Keratinocyte (primary cell): ENCODE data around the gene APBB3. TPM values are rescaled to one million over a fixed set of nuclear protein-coding genes. Genes with fewer than 3 reads are reported as not detected.

ENCODE experiments used
- DNase-seq: peaks from one replicate; pipeline ENCODE4 v3.0.0-alpha.2; 2011; ENCODE audit warnings: low read depth, missing footprints, low spot score
- FAIRE-seq: peaks from 2 replicates; lab custom pipeline; 2011; peaks lifted over from hg19 to GRCh38; lab: Jason Lieb, UNC
- H2AFZ ChIP-seq: 2 replicates; pipeline ENCODE4 v1.6.0; 2012; ENCODE audit warnings: low read length, control low read depth, inconsistent platforms; ENCODE audit not compliant: control insufficient read depth
- H3K27ac ChIP-seq: 2 replicates; pipeline ENCODE4 v1.5.1; 2011; ENCODE audit warnings: low read length; ENCODE audit not compliant: control insufficient read depth, insufficient read depth
- H3K27me3 ChIP-seq: 3 replicates; pipeline ENCODE4 v1.6.0; 2011; ENCODE audit warnings: low read length; ENCODE audit not compliant: control insufficient read depth, insufficient read depth; ENCODE audit errors: extremely low read depth
- H3K36me3 ChIP-seq, 2 experiments: 2 replicates in 1 of 2; 3 replicates in 1 of 2; pipeline ENCODE4 v1.5.1; 2011; ENCODE audit warnings: low read length in 2 of 2, mild to moderate bottlenecking in 1 of 2; ENCODE audit not compliant: control insufficient read depth in 2 of 2, insufficient read depth in 2 of 2; ENCODE audit errors: extremely low read depth in 1 of 2
- H3K4me1 ChIP-seq: 3 replicates; pipeline ENCODE4 v1.5.1; 2011; ENCODE audit warnings: low read length; ENCODE audit not compliant: control insufficient read depth, insufficient read depth; ENCODE audit errors: extremely low read depth
- H3K4me2 ChIP-seq: 3 replicates; pipeline ENCODE4 v1.6.0; 2011; ENCODE audit warnings: low read depth, low read length; ENCODE audit not compliant: control insufficient read depth, insufficient read depth; ENCODE audit errors: extremely low read depth
- H3K4me3 ChIP-seq, 3 experiments: fragments of 200-600 bp in 1 of 3; sonication (generic) in 1 of 3; 2 replicates in 2 of 3; 3 replicates in 1 of 3; pipeline ENCODE4 v1.5.1; 2011 to 2016; ENCODE audit warnings: low read length in 3 of 3, mild to moderate bottlenecking in 3 of 3, control low read depth in 2 of 3, inconsistent platforms in 1 of 3, low read depth in 1 of 3, mixed read lengths in 1 of 3, mixed run types in 1 of 3, moderate library complexity in 1 of 3; ENCODE audit not compliant: control insufficient read depth in 2 of 3, insufficient read depth in 2 of 3; ENCODE audit errors: extremely low read depth in 1 of 3
- H3K79me2 ChIP-seq: 2 replicates; pipeline ENCODE4 v1.6.0; 2012; ENCODE audit warnings: low read length; ENCODE audit not compliant: control insufficient read depth, insufficient read depth
- H3K9ac ChIP-seq: 3 replicates; pipeline ENCODE4 v1.6.0; 2011; ENCODE audit warnings: low read length; ENCODE audit not compliant: control insufficient read depth, insufficient read depth; ENCODE audit errors: extremely low read depth
- H3K9me1 ChIP-seq: 3 replicates; pipeline ENCODE4 v1.6.0; 2011; ENCODE audit warnings: low read length; ENCODE audit not compliant: control insufficient read depth, insufficient read depth; ENCODE audit errors: extremely low read depth
- H3K9me3 ChIP-seq: 2 replicates; pipeline ENCODE4 v1.5.1; 2012; ENCODE audit warnings: low read depth, low read length; ENCODE audit not compliant: control insufficient read depth
- H4K20me1 ChIP-seq: 3 replicates; pipeline ENCODE4 v1.6.0; 2011; ENCODE audit warnings: low read length; ENCODE audit not compliant: control insufficient read depth, insufficient read depth; ENCODE audit errors: extremely low read depth
- CTCF ChIP-seq, 3 experiments: IDR thresholded peaks in 1 of 3; conservative IDR thresholded peaks in 1 of 3; optimal IDR thresholded peaks in 1 of 3; 2 replicates in 2 of 3; 3 replicates in 1 of 3; pipeline versions ENCODE3 to v1.5.1; 2011; ENCODE audit warnings: low read length in 3 of 3, mild to moderate bottlenecking in 3 of 3, moderate library complexity in 2 of 3, control low read depth in 1 of 3, inconsistent platforms in 1 of 3; ENCODE audit not compliant: insufficient read depth in 2 of 3; ENCODE audit errors: extremely low read depth in 1 of 3
- EZH2 ChIP-seq: IDR thresholded peaks from one replicate; pipeline ENCODE4 v1.6.1; 2012; ENCODE audit warnings: inconsistent platforms, mild to moderate bottlenecking, low read length, moderate library complexity
- dilution Hi-C: fragments of 300-500 bp; cut with MboI; formaldehyde crosslinking; loops from one replicate; pipeline ENCODE4 v1.7.0; 2020; ENCODE audit warnings: low sequenced_read_pairs; ENCODE audit not compliant: extremely low pct_ligation_motif_present
- polyA plus RNA-seq, 5 experiments: library from polyadenylated mRNA; depleted of rRNA in 3 of 5; stranded (reverse) in 3 of 5; stranded (forward) in 1 of 5; unstranded in 1 of 5; fragments of >200 nt; gene quantifications; 1 replicate in 1 of 5; 2 replicates in 3 of 5; 3 replicates in 1 of 5; pipeline versions ENCODE4 v1.2.1 to v1.2.3, GENCODE V29; 2011 to 2012; ENCODE audit warnings: missing spikeins in 2 of 5, low read depth in 1 of 5, low replicate concordance in 1 of 5

The APBB3 gene
- polyA plus RNA-seq, 1 donor (not counting 4 experiments of a cell fraction or from before 2014, with no cell fraction given) = 7.1 TPM

- dilution Hi-C loops = no loop called here
- Histone ChIP-seq H3K4me3 (no peak overlapping the region), H3K36me3 (peaks cover 0 to 2% of the 10 kb centered on the region in 2 experiments), H2AFZ (no peak overlapping the region), H3K4me1 (no peaks in the 10 kb centered on the region), H3K4me2 (no peak overlapping the region), H3K27ac (no peak overlapping the region), H3K9ac (no peak overlapping the region), H3K9me1 (no peaks in the 10 kb centered on the region), H3K9me3 (no peaks in the 10 kb centered on the region), H3K79me2 (no peaks in the 10 kb centered on the region), H4K20me1 (no peaks in the 10 kb centered on the region), H3K27me3 (no peaks in the 10 kb centered on the region)
- DNase-seq = no peak
- no peak for FAIRE-seq
- TF ChIP-seq EZH2 (no peak), CTCF (optimal IDR thresholded peaks at IDR 0.05 in 1 of 3, IDR thresholded peaks at IDR 0.05 in 1 of 3, conservative IDR thresholded peaks at IDR 0.05 in 1 of 3; ENCODE audit: extremely low read depth in 1 of 3, insufficient read depth in 2 of 3, low read length in 3 of 3) (no peak)
Observed at GRCh38 chr5:140573683-140574082, 9.3 kb upstream of the APBB3 start.

GRCh38 chr5:140571105-140571504 is 6.7 kb upstream of the APBB3 start:
- peaks cover 18 to 22% of the 10 kb centered on the region in 2 experiments for H3K36me3 ChIP-seq
- no peaks in the 10 kb centered on the region for H3K9me1 ChIP-seq
- dilution Hi-C loops = no loop called here
- DNase-seq = no peak
- H3K4me3 ChIP-seq = no peak overlapping the region
- H4K20me1 ChIP-seq = no peaks in the 10 kb centered on the region
- peaks cover 5% of the 10 kb centered on the region for H3K4me1 ChIP-seq
- H3K27me3 ChIP-seq = no peaks in the 10 kb centered on the region
- no peak overlapping the region for H3K9ac ChIP-seq
- no peaks in the 10 kb centered on the region for H3K9me3 ChIP-seq
- TF ChIP-seq CTCF (optimal IDR thresholded peaks at IDR 0.05 in 1 of 3, IDR thresholded peaks at IDR 0.05 in 1 of 3, conservative IDR thresholded peaks at IDR 0.05 in 1 of 3; ENCODE audit: extremely low read depth in 1 of 3, insufficient read depth in 2 of 3, low read length in 3 of 3) = no peak
- TF ChIP-seq EZH2 = no peak
- FAIRE-seq = no peak
- peaks cover 13% of the 10 kb centered on the region for H3K79me2 ChIP-seq
- no peak overlapping the region for H3K4me2 ChIP-seq
- H2AFZ ChIP-seq = no peak overlapping the region
- no peak overlapping the region for H3K27ac ChIP-seq
